MM.1S (cell line): ENCODE data around the gene SH2B2.

ENCODE experiments used
- DNase-seq: peaks from one replicate; pipeline ENCODE4 v3.0.0-alpha.2; 2015
- H2AFZ ChIP-seq: fragments of 300-600 bp; sonication (generic); 2 replicates; pipeline ENCODE4 v1.6.0; 2016; ENCODE audit warnings: antibody characterized with exemption, low read length
- H3F3A ChIP-seq: fragments of 300-600 bp; sonication (generic); 2 replicates; pipeline ENCODE4 v1.6.1; 2016; ENCODE audit warnings: mild to moderate bottlenecking, antibody characterized with exemption, low read length, moderate library complexity, mixed read lengths; ENCODE audit not compliant: insufficient read depth
- H3K27ac ChIP-seq: fragments of 300-600 bp; sonication (generic); 2 replicates; pipeline ENCODE4 v1.5.1; 2016; ENCODE audit warnings: mild to moderate bottlenecking, low read length
- H3K27me3 ChIP-seq: fragments of 300-600 bp; sonication (generic); replicated peaks from 2 replicates; pipeline ENCODE4 v1.6.0; 2016; ENCODE audit warnings: low read length; ENCODE audit not compliant: insufficient read depth
- H3K36me3 ChIP-seq: fragments of 300-600 bp; sonication (generic); replicated peaks from 2 replicates; pipeline ENCODE4 v1.6.1; 2016; ENCODE audit warnings: mild to moderate bottlenecking, low read length, mixed read lengths; ENCODE audit not compliant: insufficient read depth
- H3K4me1 ChIP-seq: fragments of 300-600 bp; sonication (generic); 2 replicates; pipeline ENCODE4 v1.6.1; 2016; ENCODE audit warnings: low read length, mixed read lengths
- H3K4me2 ChIP-seq: fragments of 300-600 bp; sonication (generic); 2 replicates; pipeline ENCODE4 v1.6.0; 2016; ENCODE audit warnings: low read depth, low read length
- H3K4me3 ChIP-seq: fragments of 300-600 bp; sonication (generic); 2 replicates; pipeline ENCODE4 v1.5.1; 2016; ENCODE audit warnings: low read length, mixed read lengths
- H3K79me2 ChIP-seq: fragments of 300-600 bp; sonication (generic); 2 replicates; pipeline ENCODE4 v1.6.1; 2016; ENCODE audit warnings: mixed run types, low read length, mixed read lengths
- H3K9ac ChIP-seq: fragments of 300-600 bp; sonication (generic); 2 replicates; pipeline ENCODE4 v1.6.1; 2016; ENCODE audit warnings: low read length, mixed read lengths
- H3K9me2 ChIP-seq: fragments of 300-600 bp; sonication (generic); replicated peaks from 2 replicates; pipeline ENCODE4 v1.6.1; 2016; ENCODE audit warnings: mild to moderate bottlenecking, low read length, mixed read lengths; ENCODE audit not compliant: insufficient read depth
- H3K9me3 ChIP-seq: fragments of 300-600 bp; sonication (generic); replicated peaks from 2 replicates; pipeline ENCODE4 v1.6.1; 2016; ENCODE audit warnings: mild to moderate bottlenecking, low read length, mixed read lengths; ENCODE audit not compliant: insufficient read depth
- H4K20me1 ChIP-seq: fragments of 300-600 bp; sonication (generic); 2 replicates; pipeline ENCODE4 v1.6.1; 2016; ENCODE audit warnings: mild to moderate bottlenecking, low read length, moderate library complexity, mixed read lengths; ENCODE audit not compliant: insufficient read depth
- EZH2 ChIP-seq: fragments of 300-600 bp; sonication (generic); optimal IDR thresholded peaks from 2 replicates; pipeline ENCODE3; 2017; ENCODE audit warnings: low read depth, mild to moderate bottlenecking, antibody characterized with exemption, low read length, mixed read lengths
- EZH2phosphoT487 ChIP-seq: fragments of 300-600 bp; sonication (generic); IDR thresholded peaks from 2 replicates; pipeline ENCODE4 v1.6.1; 2018; ENCODE audit warnings: antibody characterized with exemption, low read length
- TF ChIP-seq, protein P1 (sequence below): fragments of 300-600 bp; sonication (generic); IDR thresholded peaks from 2 replicates; pipeline ENCODE4 v1.5.1; 2016; ENCODE audit warnings: antibody characterized with exemption, low read length, mixed read lengths

SH2B2 gene

DNA sequence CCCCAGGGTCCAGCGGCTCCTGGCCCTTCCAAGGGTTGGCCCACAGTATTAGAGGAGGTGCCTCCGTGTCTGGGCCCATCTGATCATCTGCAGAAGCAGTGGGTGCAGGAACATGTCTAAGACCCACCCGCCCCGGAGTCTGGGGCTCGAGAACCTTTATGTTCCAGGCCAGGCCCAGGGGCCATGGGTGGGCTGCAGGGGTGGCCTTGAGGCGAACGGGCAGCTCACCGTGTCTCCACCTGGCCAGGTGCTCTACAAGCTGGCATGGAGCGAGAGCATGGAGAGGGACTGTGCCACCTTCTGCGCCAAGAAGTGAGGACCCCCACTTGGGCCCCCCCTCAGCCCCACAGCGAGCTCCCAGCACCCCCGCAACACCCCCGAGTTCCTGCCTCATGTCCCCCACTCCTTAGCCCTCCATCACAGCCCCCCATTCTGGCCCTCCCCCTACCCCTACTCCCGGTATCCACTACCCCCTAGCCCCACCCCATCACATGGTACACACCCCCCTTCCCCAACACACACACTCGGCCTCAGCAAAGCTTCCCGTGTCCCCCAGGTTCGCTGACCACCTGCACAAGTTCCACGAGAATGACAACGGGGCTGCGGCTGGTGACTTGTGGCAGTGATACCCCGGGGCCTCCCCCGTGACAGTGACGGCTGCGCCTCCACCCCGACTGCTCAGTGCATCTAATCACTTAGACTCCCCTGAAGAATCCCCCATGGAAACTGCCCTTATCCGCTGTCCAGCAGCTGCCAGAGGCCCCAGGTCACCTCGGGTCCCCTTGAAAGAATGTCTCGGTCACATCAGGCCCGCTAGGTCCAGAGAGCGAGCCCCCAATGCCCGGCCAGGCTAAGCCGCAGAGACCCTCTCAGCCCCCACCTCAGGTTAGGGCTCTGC lies 4.0 kb upstream of the SH2B2 start:
- DNase-seq = no peak
- peaks cover 15% of the 10 kb centered on the region for H3F3A ChIP-seq
- no peaks in the 10 kb centered on the region for H3K36me3 ChIP-seq
- TF ChIP-seq EZH2 (no peak), EZH2phosphoT487 (no peak)
- TF ChIP-seq, protein P1, sequence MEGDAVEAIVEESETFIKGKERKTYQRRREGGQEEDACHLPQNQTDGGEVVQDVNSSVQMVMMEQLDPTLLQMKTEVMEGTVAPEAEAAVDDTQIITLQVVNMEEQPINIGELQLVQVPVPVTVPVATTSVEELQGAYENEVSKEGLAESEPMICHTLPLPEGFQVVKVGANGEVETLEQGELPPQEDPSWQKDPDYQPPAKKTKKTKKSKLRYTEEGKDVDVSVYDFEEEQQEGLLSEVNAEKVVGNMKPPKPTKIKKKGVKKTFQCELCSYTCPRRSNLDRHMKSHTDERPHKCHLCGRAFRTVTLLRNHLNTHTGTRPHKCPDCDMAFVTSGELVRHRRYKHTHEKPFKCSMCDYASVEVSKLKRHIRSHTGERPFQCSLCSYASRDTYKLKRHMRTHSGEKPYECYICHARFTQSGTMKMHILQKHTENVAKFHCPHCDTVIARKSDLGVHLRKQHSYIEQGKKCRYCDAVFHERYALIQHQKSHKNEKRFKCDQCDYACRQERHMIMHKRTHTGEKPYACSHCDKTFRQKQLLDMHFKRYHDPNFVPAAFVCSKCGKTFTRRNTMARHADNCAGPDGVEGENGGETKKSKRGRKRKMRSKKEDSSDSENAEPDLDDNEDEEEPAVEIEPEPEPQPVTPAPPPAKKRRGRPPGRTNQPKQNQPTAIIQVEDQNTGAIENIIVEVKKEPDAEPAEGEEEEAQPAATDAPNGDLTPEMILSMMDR = no peak
- H3K4me2 ChIP-seq = no peak overlapping the region
- no peaks in the 10 kb centered on the region for H3K9me2 ChIP-seq
- no peaks in the 10 kb centered on the region for H3K27me3 ChIP-seq
- no peaks in the 10 kb centered on the region for H3K9me3 ChIP-seq
- H3K27ac ChIP-seq = no peak overlapping the region
- peaks cover 14% of the 10 kb centered on the region for H3K79me2 ChIP-seq
- H3K4me3 ChIP-seq = no peak overlapping the region
- no peak overlapping the region for H2AFZ ChIP-seq
- H3K9ac ChIP-seq = no peak overlapping the region
- H4K20me1 ChIP-seq = no peaks in the 10 kb centered on the region
- peaks cover 32% of the 10 kb centered on the region for H3K4me1 ChIP-seq

DNA sequence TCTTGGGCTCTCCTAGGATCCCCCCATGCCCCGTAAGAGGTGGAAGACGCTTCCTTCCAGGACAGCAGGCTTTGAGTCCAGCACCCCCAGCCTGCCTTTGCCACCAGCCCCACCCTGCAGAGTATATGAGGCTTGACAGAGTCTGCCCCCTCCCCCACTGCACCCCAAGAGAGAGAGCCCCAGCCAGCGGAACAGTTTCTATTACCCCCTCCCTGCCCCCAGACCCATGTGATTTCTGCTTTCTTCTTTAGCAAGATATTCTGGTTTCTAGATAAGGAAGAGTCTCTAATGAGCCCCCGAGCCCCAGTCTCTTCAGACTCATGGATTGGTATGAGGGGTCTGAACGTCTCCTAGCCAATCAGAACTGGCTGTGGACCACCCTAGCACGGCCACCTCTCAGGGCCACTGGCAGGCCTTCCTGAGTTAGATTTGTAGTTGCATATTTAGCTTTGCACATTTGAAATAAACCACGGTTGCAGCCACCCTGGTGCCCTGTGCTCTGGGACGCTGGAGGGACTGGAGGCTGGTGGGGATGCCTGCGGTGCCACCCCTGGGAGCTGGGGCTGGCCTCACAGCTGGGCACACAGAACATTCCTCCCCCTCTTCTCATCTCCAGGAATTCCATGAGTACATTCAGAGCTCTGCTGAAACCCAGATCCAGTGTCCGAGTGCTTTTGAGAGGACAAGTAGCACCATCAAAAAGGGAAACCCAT lies 3.0 kb upstream of the SH2B2 start:
- Histone ChIP-seq H3F3A (peaks cover 24% of the 10 kb centered on the region), H3K27me3 (no peaks in the 10 kb centered on the region), H4K20me1 (no peaks in the 10 kb centered on the region), H3K79me2 (peaks cover 23% of the 10 kb centered on the region), H3K27ac (no peak overlapping the region), H3K9me2 (no peaks in the 10 kb centered on the region), H3K4me3 (no peak overlapping the region), H3K36me3 (no peaks in the 10 kb centered on the region), H3K9ac (no peak overlapping the region), H3K4me2 (no peak overlapping the region), H2AFZ (no peak overlapping the region), H3K9me3 (no peaks in the 10 kb centered on the region), H3K4me1 (peaks cover 26% of the 10 kb centered on the region)
- no peak for DNase-seq
- TF ChIP-seq, protein P1 = no peak
- TF ChIP-seq EZH2phosphoT487 (no peak), EZH2 (no peak)

DNA sequence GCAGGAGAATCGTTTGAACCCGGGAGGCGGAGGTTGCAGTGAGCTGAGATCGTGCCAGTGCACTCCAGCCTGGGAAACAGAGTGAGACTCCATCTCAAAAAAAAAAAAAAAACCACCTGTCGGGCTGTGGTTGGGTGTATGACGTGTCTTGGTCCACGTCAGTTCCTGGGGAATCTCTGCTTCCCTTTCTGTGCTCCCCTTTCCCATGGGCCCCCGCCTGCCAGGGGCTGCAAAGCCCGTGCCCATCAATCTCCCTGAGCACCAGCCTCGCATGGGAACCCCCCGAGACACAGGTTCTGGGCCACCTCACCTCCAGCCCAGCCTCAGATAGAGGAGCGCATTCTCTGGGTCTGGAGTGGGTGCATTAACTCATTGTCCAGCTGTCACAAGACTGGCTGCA lies 2.3 kb upstream of the SH2B2 start:
- Histone ChIP-seq H3K4me3 (no peak overlapping the region), H2AFZ (no peak overlapping the region), H3F3A (peaks cover 24% of the 10 kb centered on the region), H3K9me2 (no peaks in the 10 kb centered on the region), H3K4me2 (peak overlapping the region; percentile 2; the same call in 1 of the 2 replicates), H3K4me1 (peaks cover 31% of the 10 kb centered on the region), H4K20me1 (no peaks in the 10 kb centered on the region), H3K27ac (no peak overlapping the region), H3K9me3 (no peaks in the 10 kb centered on the region), H3K27me3 (no peaks in the 10 kb centered on the region), H3K9ac (no peak overlapping the region), H3K36me3 (no peaks in the 10 kb centered on the region), H3K79me2 (peaks cover 31% of the 10 kb centered on the region)
- TF ChIP-seq EZH2phosphoT487 (no peak), EZH2 (no peak)
- TF ChIP-seq, protein P1 = no peak
- no peak for DNase-seq
